ENCODE measurements around the gene PIK3CA.

- TF ChIP-seq, protein P1, sequence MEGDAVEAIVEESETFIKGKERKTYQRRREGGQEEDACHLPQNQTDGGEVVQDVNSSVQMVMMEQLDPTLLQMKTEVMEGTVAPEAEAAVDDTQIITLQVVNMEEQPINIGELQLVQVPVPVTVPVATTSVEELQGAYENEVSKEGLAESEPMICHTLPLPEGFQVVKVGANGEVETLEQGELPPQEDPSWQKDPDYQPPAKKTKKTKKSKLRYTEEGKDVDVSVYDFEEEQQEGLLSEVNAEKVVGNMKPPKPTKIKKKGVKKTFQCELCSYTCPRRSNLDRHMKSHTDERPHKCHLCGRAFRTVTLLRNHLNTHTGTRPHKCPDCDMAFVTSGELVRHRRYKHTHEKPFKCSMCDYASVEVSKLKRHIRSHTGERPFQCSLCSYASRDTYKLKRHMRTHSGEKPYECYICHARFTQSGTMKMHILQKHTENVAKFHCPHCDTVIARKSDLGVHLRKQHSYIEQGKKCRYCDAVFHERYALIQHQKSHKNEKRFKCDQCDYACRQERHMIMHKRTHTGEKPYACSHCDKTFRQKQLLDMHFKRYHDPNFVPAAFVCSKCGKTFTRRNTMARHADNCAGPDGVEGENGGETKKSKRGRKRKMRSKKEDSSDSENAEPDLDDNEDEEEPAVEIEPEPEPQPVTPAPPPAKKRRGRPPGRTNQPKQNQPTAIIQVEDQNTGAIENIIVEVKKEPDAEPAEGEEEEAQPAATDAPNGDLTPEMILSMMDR (IDR thresholded peaks at IDR 0.05), result no peak
- TF ChIP-seq POLR2A (IDR thresholded peaks at IDR 0.05), result no peak
These were observed 31.1 kb downstream of the PIK3CA start for GRCh38 chr3:179179256-179179655.
